GM12872 (cell line): ENCODE results near the gene DYNLL2.

ENCODE experiments used
- TF ChIP-seq, protein P1 (sequence below): IDR thresholded peaks from 3 replicates; pipeline ENCODE4 v1.5.1; 2011; ENCODE audit warnings: low read depth, mild to moderate bottlenecking, low read length, moderate library complexity; ENCODE audit not compliant: insufficient read depth

DYNLL2 gene

DNA sequence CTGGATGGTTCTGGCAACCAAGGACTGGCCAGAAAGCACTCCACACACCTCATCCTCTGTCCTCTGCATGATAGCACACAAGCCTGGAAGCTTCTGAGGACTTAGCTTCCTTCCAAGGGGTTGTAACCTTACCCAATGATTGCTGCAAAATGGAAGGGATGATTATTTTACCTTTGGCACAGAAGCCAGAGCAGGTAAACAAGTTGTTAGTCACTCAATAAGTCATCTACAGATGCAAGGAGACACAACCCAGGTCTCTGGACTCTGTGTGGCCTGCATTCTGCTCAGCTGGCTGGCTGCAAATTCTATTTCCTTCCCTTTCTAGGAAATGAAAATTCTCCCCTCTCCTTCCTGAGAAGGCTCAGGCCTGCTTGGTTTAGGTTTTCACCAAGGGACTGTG lies 26.7 kb upstream of the DYNLL2 start:
- TF ChIP-seq, protein P1, sequence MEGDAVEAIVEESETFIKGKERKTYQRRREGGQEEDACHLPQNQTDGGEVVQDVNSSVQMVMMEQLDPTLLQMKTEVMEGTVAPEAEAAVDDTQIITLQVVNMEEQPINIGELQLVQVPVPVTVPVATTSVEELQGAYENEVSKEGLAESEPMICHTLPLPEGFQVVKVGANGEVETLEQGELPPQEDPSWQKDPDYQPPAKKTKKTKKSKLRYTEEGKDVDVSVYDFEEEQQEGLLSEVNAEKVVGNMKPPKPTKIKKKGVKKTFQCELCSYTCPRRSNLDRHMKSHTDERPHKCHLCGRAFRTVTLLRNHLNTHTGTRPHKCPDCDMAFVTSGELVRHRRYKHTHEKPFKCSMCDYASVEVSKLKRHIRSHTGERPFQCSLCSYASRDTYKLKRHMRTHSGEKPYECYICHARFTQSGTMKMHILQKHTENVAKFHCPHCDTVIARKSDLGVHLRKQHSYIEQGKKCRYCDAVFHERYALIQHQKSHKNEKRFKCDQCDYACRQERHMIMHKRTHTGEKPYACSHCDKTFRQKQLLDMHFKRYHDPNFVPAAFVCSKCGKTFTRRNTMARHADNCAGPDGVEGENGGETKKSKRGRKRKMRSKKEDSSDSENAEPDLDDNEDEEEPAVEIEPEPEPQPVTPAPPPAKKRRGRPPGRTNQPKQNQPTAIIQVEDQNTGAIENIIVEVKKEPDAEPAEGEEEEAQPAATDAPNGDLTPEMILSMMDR, result no peak

DNA sequence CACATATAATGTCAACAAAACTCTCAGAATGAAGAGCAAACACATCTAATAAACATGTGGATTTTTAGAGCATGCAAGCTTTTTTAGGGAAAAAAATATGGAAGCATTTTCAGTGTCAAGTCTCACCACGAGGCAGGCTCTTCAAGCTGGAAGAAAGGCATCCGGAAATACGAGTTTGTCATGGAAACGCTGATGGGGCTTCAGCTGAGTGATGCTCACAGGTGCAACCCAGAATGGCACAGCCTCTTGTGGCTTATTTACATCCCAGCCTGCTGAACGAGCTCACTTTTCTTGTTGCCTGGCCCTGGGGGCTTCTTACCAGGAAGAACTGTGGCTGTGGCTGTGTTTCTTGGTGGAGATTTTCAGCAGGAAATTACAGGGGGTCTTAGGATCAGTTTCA lies 24.1 kb upstream of the DYNLL2 start:
- TF ChIP-seq, protein P1, result no peak

DNA sequence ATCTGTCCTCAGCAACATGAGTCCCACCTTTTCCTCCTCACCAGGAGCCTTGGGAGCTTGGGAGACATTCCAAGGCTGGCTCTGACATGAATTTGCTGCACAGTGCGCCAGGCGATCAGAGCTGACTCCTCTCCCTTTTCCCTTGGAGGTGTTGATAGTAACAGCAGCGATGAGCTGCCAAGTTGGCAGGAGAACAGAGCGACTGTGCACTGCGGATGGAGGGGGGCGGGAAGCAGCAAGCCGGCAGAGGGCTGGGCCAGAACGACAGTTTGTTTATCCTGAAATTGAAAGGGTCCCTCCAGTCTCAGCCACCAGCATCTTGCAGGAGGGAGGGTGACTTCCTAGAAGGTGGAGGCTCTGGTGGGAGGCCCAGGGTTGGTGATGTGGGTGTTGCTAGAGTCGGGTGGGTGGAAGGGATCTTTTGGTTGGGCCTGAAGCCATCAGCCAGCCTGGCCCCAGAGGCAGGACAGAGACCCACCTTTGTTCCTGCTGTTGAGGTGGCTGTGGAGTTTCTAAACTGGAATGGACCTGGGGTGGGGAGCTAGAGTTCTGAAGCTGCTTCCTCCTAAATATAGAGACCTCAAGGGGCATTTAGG lies 22.5 kb upstream of the DYNLL2 start:
- TF ChIP-seq, protein P1, result no peak

DNA sequence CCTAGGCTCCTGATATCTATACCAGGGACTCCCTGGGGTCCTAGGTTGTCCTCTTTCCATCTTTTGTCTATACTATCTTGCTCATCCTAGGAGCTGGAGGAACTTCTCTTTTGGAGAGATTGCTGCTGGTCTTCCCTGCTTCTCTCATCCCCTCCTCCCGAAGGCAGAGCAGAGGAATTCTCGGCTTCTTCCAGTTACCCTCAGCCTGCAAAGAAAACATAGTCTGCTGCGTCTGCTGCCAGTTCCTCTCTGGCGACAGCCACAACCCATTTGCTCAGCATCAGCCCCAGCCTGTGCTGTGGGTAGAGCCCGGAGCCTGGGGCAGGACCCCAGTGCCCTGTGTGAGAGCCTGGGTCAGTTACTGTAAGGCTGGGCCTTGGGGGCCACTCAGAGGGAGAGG lies 21.5 kb upstream of the DYNLL2 start:
- TF ChIP-seq, protein P1, result no peak

DNA sequence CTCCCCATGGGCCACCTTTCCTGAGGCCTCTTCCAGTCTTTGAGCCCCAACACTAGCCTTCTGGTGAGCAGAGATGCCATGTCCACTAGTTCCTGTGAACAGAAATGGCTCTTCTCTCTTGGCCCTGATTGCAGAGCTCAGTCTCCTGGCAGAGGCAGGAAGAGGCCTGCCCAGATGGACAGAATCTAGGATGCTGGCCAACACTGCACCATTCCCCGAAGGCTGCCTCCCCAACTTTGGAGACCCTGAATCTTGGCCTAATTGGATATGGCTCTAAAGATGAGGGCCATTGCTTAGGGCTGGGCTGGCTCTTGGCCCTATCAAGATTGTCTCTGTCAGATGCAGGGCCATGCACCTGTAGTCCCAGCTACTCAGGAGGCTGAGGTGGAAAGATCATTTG lies 18.0 kb upstream of the DYNLL2 start:
- TF ChIP-seq, protein P1, result no peak

DNA sequence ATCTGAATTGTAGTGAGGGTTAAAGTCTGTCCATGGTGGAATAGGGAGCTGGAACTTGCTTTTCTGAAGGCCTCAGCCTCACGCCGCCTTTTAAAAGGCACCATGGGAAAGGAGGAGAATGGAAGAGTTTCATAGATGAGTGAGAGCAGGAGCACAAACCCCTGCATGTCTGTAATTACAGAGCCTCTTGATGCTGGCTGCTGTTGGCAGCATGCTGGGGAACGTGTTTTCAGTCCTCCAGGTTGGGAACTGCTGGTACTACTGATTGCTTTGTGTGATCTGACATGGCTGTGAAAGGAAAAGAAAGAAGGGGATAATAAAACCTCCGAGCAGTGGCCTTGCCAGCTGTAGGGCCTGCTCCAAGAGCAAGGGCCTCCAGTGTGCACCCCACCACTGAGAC lies 16.8 kb upstream of the DYNLL2 start:
- TF ChIP-seq, protein P1, result no peak

DNA sequence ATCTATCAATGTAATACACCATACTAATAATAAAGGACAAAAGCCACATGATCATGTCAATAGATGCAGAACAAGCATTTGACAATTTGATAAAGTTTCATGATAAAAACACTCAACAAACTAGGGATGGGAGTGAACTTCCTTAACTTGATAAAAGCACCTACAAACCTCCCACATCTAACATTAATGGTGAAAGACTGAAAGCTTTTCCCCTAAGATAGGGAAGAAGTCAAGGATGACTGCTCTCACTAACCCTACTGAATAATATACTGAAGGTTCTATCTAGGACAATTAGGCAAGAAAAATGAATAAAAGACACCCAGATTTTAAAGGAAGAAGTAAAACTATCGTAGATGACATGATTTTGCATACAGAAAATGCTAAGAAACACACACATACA lies 10.4 kb upstream of the DYNLL2 start:
- TF ChIP-seq, protein P1, result no peak
